OCI-LY7 (cell line): ENCODE data around the gene ANKRD20A1. TPM values are rescaled to one million over a fixed set of nuclear protein-coding genes. Genes with fewer than 3 reads are reported as not detected.
"Not testable (repeated sequence)": the region's sequence is repeated elsewhere in the genome, so short reads cannot be mapped to it uniquely, and the experiment has no call there.

Experiments
- Bru-seq: library from RNA; stranded (reverse); fragments of 400-500 nt; gene quantifications from one replicate; lab custom pipeline; 2021; lab: Mats Ljungman, UMichigan
- BruChase-seq, 2 experiments: library from RNA; stranded (reverse); fragments of 400-500 nt; gene quantifications; one replicate each; lab custom pipeline; 2021; lab: Mats Ljungman, UMichigan
- BruUV-seq: library from RNA; stranded (reverse); fragments of 400-500 nt; replicated peaks from 2 replicates; lab custom pipeline; 2021; lab: Mats Ljungman, UMichigan
- CTCF ChIA-PET: fragments of 300-600 bp; sonication (Branson Sonifier 250); formaldehyde crosslinking; loops from one replicate; lab custom pipeline; 2022; ENCODE audit warnings: antibody characterized with exemption; ENCODE audit not compliant: unreplicated experiment; lab: Charles Lee
- POLR2A ChIA-PET: fragments of 300-600 bp; sonication (Branson Sonifier 250); formaldehyde crosslinking; loops from one replicate; lab custom pipeline; 2022; ENCODE audit warnings: antibody characterized with exemption; lab: Charles Lee
- DNase-seq: peaks from one replicate; pipeline ENCODE4 v3.0.0-alpha.2; 2015; ENCODE audit warnings: low spot score
- H2AFZ ChIP-seq: fragments of 200-600 bp; sonication (generic), shearing (Covaris generic); 2 replicates; pipeline ENCODE4 v1.6.1; 2014; ENCODE audit warnings: mild to moderate bottlenecking, antibody characterized with exemption, low read length, moderate library complexity
- H3K27ac ChIP-seq: fragments of 200-600 bp; sonication (generic); 2 replicates; pipeline ENCODE4 v1.5.1; 2014; ENCODE audit warnings: mixed run types, low read depth, mild to moderate bottlenecking, moderate library complexity, low read length, inconsistent platforms; ENCODE audit not compliant: poor library complexity, severe bottlenecking
- H3K36me3 ChIP-seq: fragments of 200-600 bp; sonication (generic); 2 replicates; pipeline ENCODE4 v1.6.1; 2014; ENCODE audit warnings: mild to moderate bottlenecking, antibody characterized with exemption, low read length, moderate library complexity, mixed read lengths; ENCODE audit not compliant: insufficient read depth
- H3K4me1 ChIP-seq: fragments of 200-600 bp; sonication (generic); 2 replicates; pipeline ENCODE4 v1.5.1; 2014; ENCODE audit warnings: mild to moderate bottlenecking, low read length; ENCODE audit not compliant: insufficient read depth, poor library complexity, severe bottlenecking
- H3K4me2 ChIP-seq: fragments of 200-600 bp; sonication (generic); 2 replicates; pipeline ENCODE4 v1.6.1; 2014; ENCODE audit warnings: mild to moderate bottlenecking, low read length
- H3K4me3 ChIP-seq: fragments of 200-600 bp; sonication (generic); 2 replicates; pipeline ENCODE4 v1.5.1; 2014; ENCODE audit warnings: mild to moderate bottlenecking, low read depth, low read length; ENCODE audit not compliant: poor library complexity, severe bottlenecking
- H3K79me2 ChIP-seq: fragments of 200-600 bp; sonication (generic); 2 replicates; pipeline ENCODE4 v1.6.1; 2016; ENCODE audit warnings: low read depth, mild to moderate bottlenecking, low read length, moderate library complexity, mixed read lengths; ENCODE audit not compliant: insufficient read depth
- H3K9me2 ChIP-seq: fragments of 200-600 bp; sonication (generic); 2 replicates; pipeline ENCODE4 v1.6.1; 2016; ENCODE audit warnings: mild to moderate bottlenecking, low read length, mixed read lengths; ENCODE audit not compliant: insufficient read depth
- H3K9me3 ChIP-seq: fragments of 200-600 bp; sonication (generic); 2 replicates; pipeline ENCODE4 v1.6.1; 2014; ENCODE audit warnings: mild to moderate bottlenecking, mixed run types, low read length, mixed read lengths
- H4K20me1 ChIP-seq: fragments of 200-600 bp; sonication (generic); 2 replicates; pipeline ENCODE4 v1.6.1; 2014; ENCODE audit warnings: mild to moderate bottlenecking, antibody characterized with exemption, low read length, moderate library complexity, mixed read lengths; ENCODE audit not compliant: insufficient read depth
- intact Hi-C: fragments of 100-400 bp; cut with micrococcal nuclease; formaldehyde crosslinking; loops from one replicate; pipeline ENCODE4 v1.10.0; 2022; ENCODE audit not compliant: unreplicated experiment
- long read RNA-seq: library from polyadenylated mRNA; stranded (forward); transcript quantifications from one replicate; pipeline ENCODE4 v2.0.0, GENCODE V29; 2022
- small RNA-seq: library from RNA; depleted of rRNA; stranded (forward); fragments of <200 nt; gene quantifications from one replicate; pipeline ENCODE3, GENCODE V24; 2014
- total RNA-seq, 2 experiments: library from RNA; depleted of rRNA in 1 of 2; stranded (reverse); fragments of >200 nt in 1 of 2; shearing (Covaris generic) in 1 of 2; gene quantifications; 2 replicates each; pipeline ENCODE4 v1.2.3, GENCODE V29; 2014 to 2022

The ANKRD20A1 gene
- total RNA-seq (2014; rRNA removed; shearing (Covaris generic)) (0.06 and 0.21 TPM in 2 replicates), total RNA-seq (2022) (3.0 and 4.2 TPM in 2 replicates), Bru-seq, nascent RNA (percentile 36 among the genes with signal in this experiment), BruChase-seq, experiment 1, labeled RNA remaining after a 6-hour chase (percentile 32 among the genes with signal in this experiment), BruChase-seq, experiment 2, labeled RNA remaining after a 2-hour chase (percentile 33 among the genes with signal in this experiment)
- long read RNA-seq = 0 reads

DNA sequence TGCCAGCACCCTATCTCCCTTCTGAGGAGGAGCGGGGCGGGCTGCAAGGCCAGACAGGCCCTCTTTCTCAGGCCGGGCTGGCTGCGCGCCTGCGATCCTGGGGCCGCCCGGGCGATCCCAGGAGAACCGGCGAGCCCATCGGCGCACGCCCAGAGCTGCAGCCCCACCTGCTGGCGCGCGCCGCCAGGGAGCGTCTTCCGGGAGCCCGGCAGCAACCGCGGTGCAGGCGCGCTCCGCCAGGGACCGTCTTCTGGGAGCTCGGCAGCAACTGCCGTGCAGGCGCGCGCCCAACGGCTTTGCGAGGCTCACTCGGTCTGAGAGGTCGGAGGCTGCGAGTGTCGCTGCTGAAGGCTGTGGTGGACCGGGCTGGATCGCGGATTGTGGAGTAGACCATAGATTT is at the start of gene ANKRD20A1:
TSS of gene ANKRD20A1 (plus strand) at position 61 of the 400 bp plus-strand sequence. CDS start 496 bp downstream, outside the sequence.
- H3K4me1 ChIP-seq, H3K9me3 ChIP-seq, H3K4me2 ChIP-seq, intact Hi-C loops, CTCF ChIA-PET, DNase-seq, H3K9me2 ChIP-seq, H4K20me1 ChIP-seq, H3K4me3 ChIP-seq, H3K36me3 ChIP-seq, BruUV-seq, H3K27ac ChIP-seq, H3K79me2 ChIP-seq, POLR2A ChIA-PET, H2AFZ ChIP-seq: not testable (repeated sequence)

- BruUV-seq, H3K4me2 ChIP-seq, POLR2A ChIA-PET: not testable (repeated sequence)
Measured at GRCh38 chr9:67832088-67832487, 26.6 kb upstream of the ANKRD20A1 start.

More at GRCh38 chr9:67832088-67832487, 26.6 kb upstream of the ANKRD20A1 start:
- H3K9me3 ChIP-seq, H3K79me2 ChIP-seq, H3K36me3 ChIP-seq, H3K27ac ChIP-seq, H2AFZ ChIP-seq, DNase-seq, H3K4me1 ChIP-seq, intact Hi-C loops, H3K9me2 ChIP-seq, CTCF ChIA-PET, H4K20me1 ChIP-seq, H3K4me3 ChIP-seq: not testable (repeated sequence)

Small RNA genes lying within 50 kb of the gene (small RNA-seq; reads per million reads assigned to genes)
- gene RNU6-368P = not detected
